Activated B cell treated with CpG ODN at 0.5 μM for 24 hours (primary cell): ENCODE data around the gene GRIN3A. TPM values are rescaled to one million over a fixed set of nuclear protein-coding genes. Genes with fewer than 3 reads are reported as not detected.
"Not testable (repeated sequence)": the region's sequence is repeated elsewhere in the genome, so short reads cannot be mapped to it uniquely, and the experiment has no call there.

Experiments
- ATAC-seq: fragments of 200-7000 bp; cut with Tn5 transposase; one replicate; pipeline ENCODE4 v1.10.0; 2021; ENCODE audit warnings: low read depth, mild to moderate bottlenecking, moderate library complexity
- CTCF ChIA-PET: fragments of 350-600 bp; sonication (Branson Sonifier 250); formaldehyde crosslinking; loops from one replicate; lab custom pipeline; 2021; ENCODE audit warnings: antibody characterized with exemption; lab: Charles Lee
- POLR2A ChIA-PET: fragments of 350-600 bp; sonication (Branson Sonifier 250); formaldehyde crosslinking; loops from one replicate; lab custom pipeline; 2021; ENCODE audit warnings: antibody characterized with exemption; lab: Charles Lee
- DNase-seq: peaks from one replicate; pipeline ENCODE4 v3.0.0; 2022
- H3K27ac Mint-ChIP-seq: one replicate; pipeline ENCODE4 v1.8.0; 2020; ENCODE audit warnings: mixed read lengths
- H3K27me3 Mint-ChIP-seq: one replicate; pipeline ENCODE4 v1.8.0; 2021; ENCODE audit warnings: mixed read lengths
- H3K36me3 Mint-ChIP-seq: one replicate; pipeline ENCODE4 v1.8.0; 2021; ENCODE audit warnings: low read depth, mixed read lengths
- H3K4me1 Mint-ChIP-seq: one replicate; pipeline ENCODE4 v1.8.0; 2021; ENCODE audit warnings: mixed read lengths
- H3K4me3 Mint-ChIP-seq: one replicate; pipeline ENCODE4 v1.8.0; 2020; ENCODE audit warnings: mild to moderate bottlenecking, mixed read lengths
- H3K9me3 Mint-ChIP-seq: one replicate; pipeline ENCODE4 v1.8.0; 2020; ENCODE audit warnings: mixed read lengths
- CTCF ChIP-seq: fragments of 200-600 bp; IDR thresholded peaks from one replicate; pipeline ENCODE4 v1.8.0; 2022; ENCODE audit warnings: antibody characterized with exemption, mild to moderate bottlenecking
- intact Hi-C: fragments of 100-400 bp; cut with micrococcal nuclease; formaldehyde crosslinking; loops from one replicate; pipeline ENCODE4 v1.15.1; 2024
- total RNA-seq: library from RNA; stranded (reverse); gene quantifications from 2 replicates; pipeline ENCODE4 v1.2.3, GENCODE V29; 2022

The GRIN3A gene
- total RNA-seq, 1 donor from 2014 or later: not detected

DNA sequence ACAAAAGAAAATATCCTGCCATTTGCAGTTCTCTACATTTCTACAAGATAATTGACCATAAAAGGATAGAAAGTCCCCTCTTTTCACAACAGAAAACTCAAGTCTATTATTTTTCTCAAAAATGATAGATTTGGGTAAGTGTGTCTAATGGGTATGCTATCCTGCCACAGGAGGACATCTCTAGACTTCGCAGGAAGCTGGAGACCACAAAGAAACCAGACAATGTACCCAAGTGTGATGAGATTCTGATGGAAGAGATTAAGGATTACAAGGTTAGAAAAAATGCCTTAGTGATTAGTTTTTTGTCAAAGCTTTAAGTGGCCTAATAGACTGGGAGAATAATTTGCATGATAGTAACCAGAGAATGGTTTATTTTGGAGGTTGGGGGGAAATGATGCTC lies 176.7 kb downstream of the GRIN3A start:
- Mint-ChIP-seq H3K27me3 (no peaks in the 10 kb centered on the region), H3K9me3 (peaks cover 8% of the 10 kb centered on the region), H3K4me1 (no peaks in the 10 kb centered on the region), H3K36me3 (peaks cover 94% of the 10 kb centered on the region), H3K27ac (no peak overlapping the region), H3K4me3 (no peak overlapping the region)
- ChIA-PET CTCF (no interaction called here), POLR2A (no interaction called here)
- TF ChIP-seq CTCF: no peak
- ATAC-seq (no peak), DNase-seq (no peak)
- intact Hi-C loops: no loop called here

DNA sequence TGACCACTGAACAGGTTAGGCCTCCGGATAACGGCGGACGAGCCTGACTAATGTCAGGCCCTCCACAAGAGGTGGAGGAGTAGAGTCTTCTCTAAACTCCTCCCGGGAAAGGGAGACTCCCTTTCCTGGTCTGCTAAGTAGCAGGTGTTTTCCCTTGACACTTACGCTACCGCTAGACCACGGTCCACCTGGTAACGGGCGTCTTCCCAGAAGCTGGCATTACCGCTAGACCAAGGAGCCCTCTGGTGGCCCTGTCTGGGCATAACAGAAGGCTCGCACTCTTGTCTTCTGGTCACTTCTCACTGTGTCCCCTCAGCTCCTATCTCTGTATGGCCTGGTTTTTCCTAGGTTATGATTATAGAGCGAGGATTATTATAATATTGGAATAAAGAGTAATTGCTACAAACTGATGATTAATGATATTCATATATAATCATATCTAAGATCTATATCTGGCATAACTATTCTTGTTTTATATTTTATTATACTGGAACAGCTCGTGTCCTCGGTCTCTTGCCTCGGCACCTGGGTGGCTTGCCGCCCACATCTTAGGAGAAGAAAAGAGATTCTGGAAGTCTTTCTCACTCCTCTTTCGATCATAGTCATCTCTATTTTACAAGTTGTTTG lies 188.9 kb downstream of the GRIN3A start:
- H3K27ac Mint-ChIP-seq, POLR2A ChIA-PET: not testable (repeated sequence)

GRCh38 chr9:101543098-101543735 lies 195.2 kb downstream of the GRIN3A start:
- TF ChIP-seq CTCF: no peak
- intact Hi-C loops: no loop called here
- Mint-ChIP-seq H3K27ac (no peak overlapping the region), H3K36me3 (peaks cover 52% of the 10 kb centered on the region), H3K9me3 (no peaks in the 10 kb centered on the region), H3K4me1 (no peaks in the 10 kb centered on the region), H3K4me3 (no peak overlapping the region), H3K27me3 (no peaks in the 10 kb centered on the region)
- ChIA-PET POLR2A (no interaction called here), CTCF (no interaction called here)
- no peak for ATAC-seq
- DNase-seq: no peak

More for the DNA sequence above, 188.9 kb downstream of the GRIN3A start:
- DNase-seq, H3K27me3 Mint-ChIP-seq, ATAC-seq, H3K4me3 Mint-ChIP-seq, H3K9me3 Mint-ChIP-seq, CTCF ChIA-PET, H3K4me1 Mint-ChIP-seq: not testable (repeated sequence)
- intact Hi-C loops: loop anchor here (2.0 kb wide), 1 partner anchor 15 kb away; no protein-coding TSS in a partner anchor
- H3K36me3 Mint-ChIP-seq: peaks cover 96% of the 10 kb centered on the region

DNA sequence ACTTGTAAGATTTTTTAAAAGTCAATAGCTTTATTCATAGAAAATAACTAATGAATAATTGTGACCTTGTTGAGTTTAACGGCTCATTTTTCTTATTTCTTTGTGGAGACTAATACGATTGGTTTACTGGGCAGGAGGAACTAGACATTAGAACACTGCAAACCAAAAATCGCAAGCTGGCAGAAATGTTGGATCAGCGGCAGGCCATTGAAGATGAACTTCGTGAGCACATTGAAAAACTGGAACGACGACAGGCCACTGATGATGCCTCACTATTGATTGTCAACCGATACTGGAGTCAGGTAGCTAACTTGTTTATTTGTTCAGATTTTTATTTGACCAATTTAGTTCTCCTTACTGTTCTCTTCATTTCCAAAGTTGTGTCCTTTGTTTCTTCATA lies 198.4 kb downstream of the GRIN3A start:
- intact Hi-C loops: no loop called here
- Mint-ChIP-seq H3K27ac (no peak overlapping the region), H3K27me3 (no peaks in the 10 kb centered on the region), H3K4me3 (no peak overlapping the region), H3K9me3 (no peaks in the 10 kb centered on the region), H3K4me1 (peaks cover 11% of the 10 kb centered on the region), H3K36me3 (peaks cover 29% of the 10 kb centered on the region)
- DNase-seq: no peak
- no peak for ATAC-seq
- TF ChIP-seq CTCF: no peak
- CTCF ChIA-PET: no interaction called here
- POLR2A ChIA-PET: interaction anchor here (1.1 kb wide), 1 partner anchor 16 kb away, joined by 3 read pairs; no protein-coding TSS in a partner anchor

GRCh38 chr9:101536938-101537337 lies 201.5 kb downstream of the GRIN3A start:
- ChIA-PET CTCF (no interaction called here), POLR2A (no interaction called here)
- DNase-seq (no peak), ATAC-seq (no peak)
- TF ChIP-seq CTCF: no peak
- Mint-ChIP-seq H3K4me3 (no peak overlapping the region), H3K9me3 (no peaks in the 10 kb centered on the region), H3K4me1 (peaks cover 31% of the 10 kb centered on the region), H3K36me3 (peaks cover 18% of the 10 kb centered on the region), H3K27me3 (no peaks in the 10 kb centered on the region), H3K27ac (no peak overlapping the region)
- intact Hi-C loops: loop anchor here (10.0 kb wide), 1 partner anchor 822 kb away; no protein-coding TSS in a partner anchor
